HG03558 (cell line): Measurements from ENCODE around the gene SRP19.
A peak's percentile ranks its signal among the peaks of the same experiment; 100 is the strongest.
"Not testable (repeated sequence)": the region's sequence is repeated elsewhere in the genome, so short reads cannot be mapped to it uniquely, and the experiment has no call there.

ENCODE experiments used
- ATAC-seq: cut with Tn5 transposase; IDR thresholded peaks from one replicate; pipeline ENCODE4 v1.9.1; 2021; ENCODE audit warnings: moderate number of reproducible peaks; ENCODE audit not compliant: unreplicated experiment; ENCODE audit errors: extremely low read depth

SRP19 gene

GRCh38 chr5:112860929-112861637 lies at the start of gene SRP19:
Gene SRP19, plus strand, starts transcription at chr5:112861287. Its CDS starts 90 bp downstream, at chr5:112861377.
- peak; percentile 94 for ATAC-seq

GRCh38 chr5:112812549-112812948 lies 48.5 kb upstream of the SRP19 start:
- ATAC-seq: no peak

DNA sequence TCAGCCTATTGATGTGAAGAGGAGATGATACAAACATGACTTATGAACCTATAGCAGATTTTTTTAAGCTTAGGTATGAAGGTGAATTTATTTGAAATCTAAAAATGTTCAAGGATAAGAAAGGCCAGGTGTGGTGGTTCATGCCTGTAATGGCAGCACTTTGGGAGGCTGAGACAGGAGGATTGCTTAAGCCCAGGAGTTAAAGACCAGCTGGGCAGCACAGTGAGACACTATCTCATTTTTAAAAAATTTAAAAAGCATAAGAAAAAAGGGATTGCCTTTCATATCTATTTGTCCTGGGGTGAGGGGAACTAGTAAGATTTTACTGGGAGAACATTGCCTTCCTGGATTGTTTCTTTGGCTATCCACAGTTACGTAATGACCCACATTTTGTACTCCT lies 40.8 kb upstream of the SRP19 start:
- no peak for ATAC-seq

DNA sequence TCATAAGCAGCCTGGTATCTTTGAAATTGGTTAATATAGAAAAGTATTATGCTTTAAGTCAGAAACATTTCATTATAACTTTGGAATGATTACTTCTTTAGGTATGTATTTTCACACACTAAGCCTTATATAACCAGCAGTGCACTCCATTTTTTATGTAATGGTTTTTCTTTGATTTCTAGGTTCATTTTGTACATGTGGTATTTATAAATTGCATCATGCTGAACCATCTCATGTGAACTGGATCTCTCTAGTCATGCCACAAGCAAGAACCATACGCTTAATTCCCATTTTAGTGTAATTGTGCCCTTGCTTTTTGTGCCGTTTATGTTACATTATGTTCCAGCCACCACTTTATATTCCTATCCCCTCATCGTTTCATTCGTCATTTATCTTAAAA lies 38.6 kb upstream of the SRP19 start:
- ATAC-seq: no peak

DNA sequence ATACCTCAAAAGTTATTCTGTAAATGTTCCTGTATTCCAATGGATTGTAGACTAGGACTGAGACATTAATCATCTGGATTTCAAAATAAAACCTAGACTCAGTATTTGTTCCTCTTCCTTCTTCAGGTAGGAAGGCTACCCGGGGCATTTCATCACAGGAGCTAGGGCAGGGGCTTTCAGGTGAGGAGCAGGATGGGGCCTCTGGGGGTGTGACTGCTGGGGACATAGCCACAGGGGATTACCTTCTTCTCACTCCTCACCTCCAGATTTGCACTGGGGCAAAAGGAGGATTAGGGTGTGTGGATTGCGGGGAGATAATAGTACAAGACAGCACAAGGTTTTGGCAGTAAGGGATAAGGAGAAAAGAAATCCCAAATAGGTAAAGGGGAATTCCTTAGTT lies 37.9 kb upstream of the SRP19 start:
- ATAC-seq: no peak

- ATAC-seq: no peak
These were observed 37.4 kb upstream of the SRP19 start for GRCh38 chr5:112823656-112824055.

GRCh38 chr5:112824197-112824596 lies 36.9 kb upstream of the SRP19 start:
- no peak for ATAC-seq

DNA sequence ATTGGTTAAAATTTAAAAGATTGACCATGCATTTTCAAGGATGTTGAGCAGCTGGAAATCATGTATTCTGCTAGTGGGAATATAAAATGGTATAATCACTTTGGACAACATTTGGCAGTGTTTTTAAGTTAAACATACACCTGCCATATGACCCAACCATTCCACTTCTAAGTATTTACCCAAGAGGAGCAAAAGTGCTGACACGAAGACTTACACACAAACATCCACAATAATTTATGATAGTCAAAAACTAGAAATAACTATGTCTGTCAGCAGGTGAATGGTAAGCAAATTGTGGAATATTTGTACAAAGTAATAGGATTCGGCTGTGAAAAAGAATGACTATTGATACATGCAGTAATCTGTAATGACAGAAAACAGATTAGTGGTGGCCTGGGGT lies 30.7 kb upstream of the SRP19 start:
- no peak for ATAC-seq

GRCh38 chr5:112833971-112834370 lies 27.1 kb upstream of the SRP19 start:
- no peak for ATAC-seq

DNA sequence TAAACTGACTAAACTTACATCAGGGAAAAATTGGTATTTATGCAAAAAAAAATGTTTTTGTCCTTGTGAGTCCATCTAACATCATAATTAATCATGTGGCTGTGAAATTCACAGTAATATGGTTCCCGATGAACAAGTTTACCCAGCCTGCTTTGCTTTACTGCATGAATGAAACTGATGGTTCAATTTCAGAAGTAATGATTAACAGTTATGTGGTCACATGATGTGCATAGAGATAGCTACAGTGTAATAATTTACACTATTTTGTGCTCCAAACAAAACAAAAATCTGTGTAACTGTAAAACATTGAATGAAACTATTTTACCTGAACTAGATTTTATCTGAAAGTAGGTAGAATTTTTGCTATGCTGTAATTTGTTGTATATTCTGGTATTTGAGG lies 16.6 kb upstream of the SRP19 start:
- no peak for ATAC-seq

DNA sequence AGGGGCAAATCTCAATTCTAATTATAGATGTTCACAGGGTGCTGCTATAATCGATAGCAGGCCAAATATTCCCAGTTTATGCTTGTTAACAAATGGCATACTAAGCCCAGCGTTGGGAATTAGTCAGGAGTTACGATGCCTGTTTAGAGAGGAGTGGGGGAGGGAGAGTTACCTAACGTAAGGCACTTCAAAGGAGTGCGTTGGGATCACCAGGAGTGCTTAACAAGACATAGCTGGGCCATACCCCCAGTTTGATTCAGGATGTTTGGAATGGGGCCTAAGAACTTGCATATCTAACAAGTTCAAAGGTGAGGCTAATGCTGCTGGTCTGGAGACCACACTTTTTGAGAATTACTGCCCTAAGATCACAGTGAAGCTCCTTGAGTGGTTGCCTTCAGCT lies 14.5 kb upstream of the SRP19 start:
- ATAC-seq: no peak

DNA sequence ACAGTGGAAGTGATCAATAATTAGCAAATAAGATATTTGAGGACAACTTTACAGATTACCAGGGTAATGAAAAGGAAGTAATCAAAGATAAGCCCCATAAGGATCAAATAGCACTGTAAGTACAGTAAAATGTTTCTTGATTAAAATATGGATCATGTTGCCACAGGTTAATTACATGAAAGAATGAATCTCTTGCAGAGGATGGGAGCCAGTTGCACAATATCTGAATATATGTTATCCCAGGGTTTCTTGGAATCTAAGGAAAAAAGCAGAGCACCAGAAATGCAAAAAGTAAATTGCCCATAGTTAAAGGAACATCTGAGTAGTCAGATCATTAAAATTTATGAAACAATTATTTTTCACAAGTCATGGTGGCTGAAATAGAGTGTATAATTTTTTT lies 13.8 kb upstream of the SRP19 start:
- no peak for ATAC-seq

- ATAC-seq: peak; percentile 100
These were observed 12.8 kb upstream of the SRP19 start for GRCh38 chr5:112848116-112848811.

- no peak for ATAC-seq
These were observed 11.2 kb upstream of the SRP19 start for GRCh38 chr5:112849912-112850311.

- ATAC-seq: no peak
These were observed 6.4 kb upstream of the SRP19 start for GRCh38 chr5:112854651-112855050.

- no peak for ATAC-seq
These were observed 3.2 kb upstream of the SRP19 start for GRCh38 chr5:112857866-112858265.

- ATAC-seq: not testable (repeated sequence)
These were observed 537 bp upstream of the SRP19 start for GRCh38 chr5:112860571-112860928.

- no peak for ATAC-seq
These were observed 525 bp downstream of the SRP19 start for GRCh38 chr5:112861638-112861985.

GRCh38 chr5:112862085-112862484 lies 998 bp downstream of the SRP19 start:
- no peak for ATAC-seq

- ATAC-seq: no peak
These were observed 2.5 kb downstream of the SRP19 start for GRCh38 chr5:112863549-112863948.

GRCh38 chr5:112865128-112865527 lies 4.0 kb downstream of the SRP19 start:
- no peak for ATAC-seq

GRCh38 chr5:112866739-112867138 lies 5.7 kb downstream of the SRP19 start:
- no peak for ATAC-seq
